ENCODE measurements around the gene DEFB108B.
"Not testable (repeated sequence)": the region's sequence is repeated elsewhere in the genome, so short reads cannot be mapped to it uniquely, and the experiment has no call there.

Gene DEFB108B, protein sequence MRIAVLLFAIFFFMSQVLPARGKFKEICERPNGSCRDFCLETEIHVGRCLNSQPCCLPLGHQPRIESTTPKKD

DNA sequence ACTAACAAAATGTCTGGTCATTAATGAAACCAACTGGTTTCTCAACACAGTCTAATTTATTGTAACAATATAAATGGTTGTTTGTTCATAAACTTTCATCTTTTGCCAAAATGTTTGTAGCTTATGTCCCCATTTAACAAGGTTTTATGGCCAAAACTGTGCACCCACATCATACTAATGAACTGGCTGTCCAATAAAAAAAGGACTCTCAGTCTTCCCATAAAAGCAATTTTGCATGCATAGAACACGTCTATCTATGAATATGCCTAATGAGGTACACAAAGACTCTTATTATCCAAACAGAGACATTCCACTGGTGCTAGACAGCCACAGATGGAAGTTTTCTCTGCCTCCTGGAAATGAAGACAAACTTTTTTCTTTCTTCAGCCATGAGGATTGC lies at the start of gene DEFB108B:
TSS of gene DEFB108B (plus strand) at position 390 of the 400 bp plus-strand sequence. CDS start at position 390, 0 bp downstream.
- not testable (repeated sequence) for DNase-seq (ENCODE audit: low read depth, low spot score)

DNA sequence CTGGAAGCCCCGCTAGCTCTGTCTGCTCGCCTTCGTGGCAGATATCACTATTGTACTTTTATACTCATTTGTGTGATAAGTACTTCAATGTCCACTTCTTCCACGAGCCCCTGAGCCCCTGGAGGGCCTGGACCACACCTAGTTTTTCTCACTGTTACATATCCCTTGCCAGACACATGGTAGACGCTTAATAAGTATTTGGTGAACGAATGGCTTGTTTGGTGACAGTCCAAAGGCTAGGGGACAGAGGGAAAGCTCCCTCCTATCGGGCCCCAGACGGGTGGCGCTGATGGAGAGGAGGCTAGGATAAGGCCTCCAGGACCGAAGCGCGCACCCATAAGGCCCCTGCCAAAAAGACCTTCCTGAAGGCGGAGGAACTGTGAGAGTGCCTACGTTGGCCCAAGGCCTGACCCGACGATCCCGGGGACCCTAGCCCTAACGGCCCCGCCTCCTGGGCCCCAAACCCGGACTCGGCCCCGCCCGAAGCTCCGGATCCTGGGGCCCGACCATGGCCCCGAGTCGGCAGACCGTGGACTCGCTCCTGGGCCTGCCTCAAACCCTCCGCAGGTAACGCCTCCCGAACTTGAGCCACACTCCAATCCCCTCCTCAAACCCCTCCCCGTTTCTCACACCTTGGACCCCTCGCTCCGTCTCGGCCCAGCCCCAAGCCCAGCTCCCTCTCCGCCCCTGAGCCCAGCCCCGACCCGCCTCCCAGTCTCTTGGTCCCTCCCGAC lies 46.7 kb upstream of the DEFB108B start:
- peak; percentile 49 for DNase-seq (ENCODE audit: low read depth, low spot score)

DNA sequence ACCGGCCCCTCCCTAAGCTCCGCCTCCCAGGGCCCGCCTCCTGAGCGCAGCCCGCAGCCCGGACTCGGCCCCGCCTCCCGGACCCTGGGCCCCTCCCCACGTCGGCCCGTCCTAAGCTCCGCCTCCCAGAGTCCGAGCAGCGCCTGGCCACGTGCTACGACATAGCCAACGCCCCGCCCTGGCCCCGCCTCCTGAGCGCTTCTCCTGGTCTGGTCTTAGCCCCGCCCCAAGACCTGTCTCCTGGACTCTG lies 46.2 kb upstream of the DEFB108B start:
- DNase-seq (ENCODE audit: low read depth, low spot score), result not testable (repeated sequence)

DNA sequence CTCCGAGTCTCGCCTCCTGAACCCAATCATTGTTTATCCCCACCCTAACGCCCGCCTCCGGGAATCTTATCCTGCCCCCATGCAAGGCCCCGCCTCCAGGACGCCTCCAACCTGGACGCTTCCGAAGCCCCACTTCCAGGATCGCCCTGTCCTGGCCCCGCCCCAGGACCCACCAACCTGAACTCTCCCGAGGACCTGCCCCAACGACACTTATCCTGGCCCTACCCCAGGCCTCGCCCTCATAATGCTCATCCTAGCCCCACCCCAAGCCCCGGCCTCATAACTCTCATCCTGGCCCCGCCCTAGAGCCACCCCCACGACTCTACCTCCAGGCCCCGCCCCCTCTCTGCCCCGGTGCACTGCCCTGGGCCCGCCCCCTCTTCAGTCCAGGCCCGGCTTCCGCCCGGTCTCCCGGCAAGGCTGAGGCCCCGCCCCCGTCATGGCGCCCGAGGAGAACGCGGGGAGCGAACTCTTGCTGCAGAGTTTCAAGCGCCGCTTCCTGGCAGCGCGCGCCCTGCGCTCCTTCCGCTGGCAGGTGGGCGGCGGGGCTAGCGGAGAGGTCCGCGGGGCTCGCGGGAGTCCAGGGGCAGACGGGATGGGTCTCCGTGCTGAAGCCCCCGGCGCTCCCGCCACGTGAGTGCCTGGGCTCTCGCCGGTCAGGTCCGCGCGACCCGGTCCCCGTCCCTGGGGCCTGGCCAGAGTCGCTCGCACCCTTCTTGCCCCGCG lies 45.7 kb upstream of the DEFB108B start:
- peak; percentile 97 for DNase-seq (ENCODE audit: low read depth, low spot score)

DNA sequence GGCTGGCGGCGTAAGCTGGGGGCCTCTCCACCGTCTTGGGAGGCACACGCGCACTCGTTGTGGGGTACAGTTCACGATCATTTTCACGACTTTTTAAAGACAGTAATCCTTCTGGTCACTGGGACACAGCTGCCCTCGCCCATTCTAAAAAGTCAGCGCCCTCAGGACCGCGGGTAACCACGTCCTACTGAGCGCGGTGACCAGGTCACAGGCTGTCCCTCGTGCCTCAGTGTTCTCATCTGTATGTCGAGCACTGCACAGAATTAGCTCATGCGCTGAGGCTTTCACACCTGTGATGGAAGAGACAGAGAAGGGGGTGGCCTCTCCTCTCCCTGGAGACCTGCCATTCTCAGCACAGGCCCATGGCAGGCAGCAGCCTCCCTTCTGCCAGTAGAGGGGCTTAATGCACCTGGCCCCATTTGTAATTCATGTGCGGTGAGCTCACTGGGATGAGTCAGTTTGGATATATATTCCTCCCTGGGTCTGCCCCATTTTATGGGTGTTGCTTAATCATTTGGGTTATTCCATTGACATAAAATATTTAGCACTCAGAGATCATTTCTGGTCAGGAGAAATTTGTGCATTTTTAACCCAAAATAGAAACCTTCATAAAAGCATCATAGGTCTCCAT lies 45.1 kb upstream of the DEFB108B start:
- DNase-seq (ENCODE audit: low read depth, low spot score), result not testable (repeated sequence)

DNA sequence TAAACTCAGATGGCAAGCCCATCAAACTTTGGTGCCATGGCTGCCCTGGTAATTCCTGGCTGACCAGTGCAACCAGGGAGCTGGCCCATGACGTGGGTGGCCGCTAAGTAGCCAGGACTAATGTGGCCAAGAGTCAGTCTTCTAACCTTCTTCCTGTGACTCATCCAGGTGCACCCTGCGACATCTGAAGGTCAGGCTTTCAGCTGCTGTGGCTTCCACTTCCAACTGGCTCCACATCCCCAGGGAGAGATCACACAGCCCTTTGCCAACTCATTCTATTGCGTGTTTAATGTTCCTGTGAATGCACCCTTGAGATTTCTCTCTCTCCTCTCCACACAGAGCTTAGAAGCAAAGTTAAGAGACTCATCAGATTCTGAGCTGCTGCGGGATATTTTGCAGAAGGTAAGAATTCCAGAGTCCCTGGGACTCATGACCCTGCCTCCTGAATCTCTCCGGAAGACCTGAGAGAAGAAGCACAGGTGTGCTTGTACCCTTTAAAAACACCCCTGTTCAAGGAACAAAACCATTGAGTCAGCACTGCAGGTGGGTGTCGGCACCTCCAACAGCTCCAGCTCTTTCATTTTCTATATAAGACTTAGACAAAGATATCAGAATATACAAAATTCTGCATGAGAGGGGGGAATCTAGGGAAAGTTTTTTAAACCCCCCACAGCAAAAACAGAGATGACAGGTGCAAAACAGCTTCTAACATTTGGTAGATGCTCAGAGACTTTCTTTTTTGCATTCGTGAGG lies 43.4 kb upstream of the DEFB108B start:
- DNase-seq (ENCODE audit: low read depth, low spot score), result not testable (repeated sequence)

DNA sequence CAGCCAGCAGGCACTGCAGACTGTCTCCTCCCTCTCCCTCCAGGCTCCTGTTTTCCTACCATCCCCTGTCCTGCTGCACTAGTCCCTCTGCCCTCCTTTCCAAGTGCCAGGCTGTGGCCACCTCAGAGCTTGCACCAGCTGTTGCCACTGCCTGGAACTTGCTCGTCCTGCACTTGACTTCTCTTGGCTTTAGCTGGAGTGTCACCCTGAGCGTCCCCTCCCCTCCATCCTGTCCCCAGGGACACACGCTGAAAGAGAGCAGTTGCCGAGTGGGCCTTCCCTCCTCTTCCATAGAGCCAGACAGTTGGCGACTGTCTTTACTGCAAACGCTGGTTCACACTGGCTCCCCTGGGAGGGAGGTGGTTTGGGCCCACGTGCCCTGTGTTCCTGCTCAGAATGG lies 41.9 kb upstream of the DEFB108B start:
- DNase-seq (ENCODE audit: low read depth, low spot score), result not testable (repeated sequence)

DNA sequence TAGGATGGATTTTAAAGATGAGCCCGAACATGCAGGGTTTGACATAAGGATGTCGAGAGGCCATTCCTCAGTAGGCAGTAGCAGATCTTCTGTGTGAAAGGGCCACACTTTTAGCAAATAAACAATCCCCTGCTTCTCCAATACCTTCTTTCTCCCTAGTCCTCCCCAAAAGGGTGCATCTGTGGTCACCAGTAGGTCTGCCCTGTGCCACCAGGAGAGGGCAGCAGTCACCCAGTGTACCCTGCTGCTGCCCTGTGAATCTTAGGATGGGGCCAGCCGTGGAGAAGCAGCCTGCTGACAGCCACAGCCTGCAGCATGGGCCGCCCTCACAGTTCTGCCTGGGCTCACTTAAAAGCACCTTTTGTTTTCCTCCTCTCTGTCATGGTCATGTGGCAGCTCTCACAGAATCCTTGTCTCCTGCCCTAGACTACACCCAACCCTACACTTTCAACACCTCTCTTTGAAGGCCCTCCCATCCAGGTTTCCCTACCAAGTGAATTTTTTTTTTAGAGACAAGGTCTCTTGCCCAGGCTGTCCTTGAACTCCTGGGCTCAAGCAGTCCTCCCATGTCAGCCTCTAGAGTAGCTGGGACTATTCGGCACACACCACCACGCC lies 40.3 kb upstream of the DEFB108B start:
- not testable (repeated sequence) for DNase-seq (ENCODE audit: low read depth, low spot score)

DNA sequence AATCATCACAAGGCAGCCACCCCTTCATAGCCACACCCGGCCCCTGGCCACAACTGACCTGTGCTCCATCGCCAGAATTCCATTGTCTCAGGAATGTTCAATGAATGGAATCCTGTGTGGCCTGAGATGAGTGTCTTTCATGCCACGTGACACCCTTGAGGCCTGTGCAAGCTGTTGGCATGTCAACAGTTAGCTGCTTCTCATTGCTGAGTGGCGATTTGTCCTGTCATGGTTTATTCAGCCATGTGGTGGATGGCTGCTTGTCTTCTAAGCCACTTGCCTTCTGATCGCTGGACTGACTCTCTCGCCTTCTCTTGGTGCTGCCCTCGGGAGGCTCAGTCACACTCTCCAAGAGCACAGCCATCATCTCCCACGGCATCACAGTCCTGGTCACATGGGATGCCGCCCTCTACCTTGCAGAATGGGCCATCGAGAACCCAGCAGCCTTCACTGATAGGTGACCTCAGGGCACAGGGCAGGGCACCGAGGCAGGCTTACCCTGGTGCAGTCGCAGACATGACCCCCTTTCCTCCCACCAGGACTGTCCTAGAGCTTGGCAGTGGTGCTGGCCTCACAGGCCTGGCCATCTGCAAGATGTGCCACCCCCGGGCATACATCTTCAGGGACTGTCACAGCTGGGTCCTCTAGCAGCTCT lies 38.5 kb upstream of the DEFB108B start:
- not testable (repeated sequence) for DNase-seq (ENCODE audit: low read depth, low spot score)

DNA sequence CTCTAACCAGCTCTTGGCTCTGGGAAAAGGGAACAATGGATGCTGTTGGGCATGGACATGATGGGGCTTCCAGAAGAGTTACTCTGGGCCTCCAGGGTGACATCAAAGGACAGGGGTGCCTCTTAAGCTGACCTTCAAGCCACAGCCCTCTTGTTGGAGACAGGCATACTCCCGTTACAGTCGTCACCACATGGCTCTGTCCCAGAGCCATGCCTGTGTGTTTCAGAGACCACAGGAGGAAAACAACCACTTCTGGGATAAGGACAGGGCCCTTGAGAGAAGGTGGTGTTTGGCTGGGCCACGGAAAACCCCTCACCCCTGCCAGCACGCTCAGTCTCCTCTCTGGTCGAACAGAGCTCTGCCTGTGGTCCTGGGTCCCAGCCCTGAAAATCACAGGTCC lies 37.8 kb upstream of the DEFB108B start:
- DNase-seq (ENCODE audit: low read depth, low spot score), result not testable (repeated sequence)

DNA sequence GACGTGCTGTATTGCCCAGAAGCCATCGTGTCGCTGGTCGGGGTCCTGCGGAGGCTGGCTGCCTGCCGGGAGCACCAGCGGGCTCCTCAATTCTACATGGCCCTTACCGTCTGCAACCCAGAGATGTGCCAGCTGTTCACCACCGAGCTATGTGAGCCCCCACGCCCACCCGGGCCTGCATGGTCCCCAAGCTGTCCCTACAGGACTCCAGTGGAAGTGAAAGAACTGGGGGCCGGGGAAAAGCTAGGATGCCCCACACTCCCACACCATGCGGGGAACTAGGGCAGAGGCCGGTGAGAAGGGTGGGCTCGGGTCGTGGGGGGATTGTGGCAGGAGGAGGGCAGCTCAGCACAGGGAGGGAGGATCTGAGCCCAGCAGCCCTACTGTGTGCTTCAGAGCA lies 37.0 kb upstream of the DEFB108B start:
- not testable (repeated sequence) for DNase-seq (ENCODE audit: low read depth, low spot score)

DNA sequence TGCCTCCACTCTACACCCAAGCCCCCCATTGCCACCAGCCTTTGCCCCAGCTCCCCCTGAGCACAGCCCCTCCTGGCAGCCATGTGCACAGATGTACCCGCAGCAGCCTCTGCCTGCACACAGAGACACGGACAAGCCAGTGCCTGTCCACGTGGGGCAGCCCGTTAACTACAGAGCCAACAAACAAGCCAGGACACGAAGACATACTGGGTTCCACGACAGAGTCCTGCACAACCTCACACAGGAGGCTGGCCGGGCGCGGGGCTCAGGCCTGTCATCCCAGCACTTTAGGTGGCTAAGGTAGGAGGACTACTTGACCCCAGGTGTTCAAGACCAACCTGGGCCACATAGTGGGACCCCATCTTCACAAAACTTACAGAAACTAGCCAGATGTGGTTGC lies 36.2 kb upstream of the DEFB108B start:
- DNase-seq (ENCODE audit: low read depth, low spot score), result not testable (repeated sequence)

DNA sequence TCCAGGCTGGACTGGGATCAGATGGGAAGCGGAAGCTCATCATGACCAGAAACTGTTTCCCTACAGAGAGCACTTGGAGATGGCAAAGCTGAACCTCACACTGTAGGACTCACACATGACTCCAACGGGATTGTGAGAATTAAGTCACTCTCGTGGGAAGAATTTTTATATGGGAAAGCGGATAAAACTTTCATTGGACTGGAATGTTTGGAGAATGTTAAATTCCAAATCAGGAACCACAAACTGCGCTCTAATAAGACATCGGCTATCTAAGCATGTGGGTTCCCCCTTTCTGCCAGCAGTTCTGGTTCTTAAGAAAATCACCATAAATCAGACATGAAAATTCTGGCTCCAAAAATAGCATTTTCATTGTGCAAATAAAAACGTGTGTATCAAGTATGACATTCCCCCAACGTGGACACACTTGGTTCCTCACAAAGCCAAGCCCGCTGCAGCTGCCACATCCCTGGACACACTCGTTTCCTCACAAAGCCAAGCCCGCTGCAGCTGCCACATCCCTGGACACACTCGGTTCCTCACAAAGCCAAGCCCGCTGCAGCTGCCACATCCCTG lies 33.4 kb upstream of the DEFB108B start:
- DNase-seq (ENCODE audit: low read depth, low spot score), result not testable (repeated sequence)

DNA sequence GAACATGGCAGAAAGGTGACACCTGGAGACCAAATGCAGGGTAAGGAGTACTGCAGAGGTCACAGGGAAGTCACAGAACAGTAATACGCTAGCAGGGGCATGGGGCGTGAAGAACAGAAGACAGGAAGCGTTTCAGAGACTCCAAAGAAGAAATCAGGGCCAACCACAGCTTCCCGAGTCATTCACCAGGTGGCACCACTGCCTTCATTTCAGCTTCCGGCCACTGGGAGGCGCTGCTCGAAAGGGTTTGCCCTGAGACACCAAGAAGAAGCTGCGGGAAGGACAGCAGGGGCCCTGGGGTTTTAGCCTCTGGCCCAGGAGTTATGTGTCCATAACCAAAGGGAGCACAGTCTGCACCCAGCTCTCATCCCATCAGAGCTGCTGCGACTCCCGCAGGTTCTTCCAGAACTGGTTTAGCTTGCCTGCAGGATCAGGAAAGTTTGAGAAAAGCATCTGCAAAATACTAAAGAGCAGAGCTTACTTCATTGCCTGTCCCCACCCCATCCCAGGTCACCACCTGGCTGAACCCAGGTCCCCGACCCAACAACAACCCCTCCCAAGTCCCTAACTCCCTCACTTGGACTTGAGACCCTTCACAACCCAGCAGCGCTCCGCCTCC lies 32.6 kb upstream of the DEFB108B start:
- DNase-seq (ENCODE audit: low read depth, low spot score), result not testable (repeated sequence)

DNA sequence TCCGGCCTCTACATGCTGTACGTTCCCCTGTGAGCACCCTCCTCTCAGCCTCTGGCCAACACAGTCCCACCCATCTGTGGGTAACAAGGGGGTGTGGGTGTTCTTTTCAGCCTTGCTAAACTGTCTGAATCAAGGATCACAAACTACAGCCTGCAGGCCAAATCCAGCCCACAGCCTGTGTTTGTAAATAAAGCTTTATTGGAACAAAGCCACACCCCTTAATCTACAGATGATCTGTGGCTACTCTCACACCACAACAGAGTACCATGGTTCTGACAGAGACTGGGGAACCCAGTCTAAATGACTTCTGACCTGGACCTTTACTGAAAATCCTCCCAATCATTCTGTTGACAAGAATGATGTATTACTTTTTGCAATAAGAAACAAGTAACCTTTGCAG lies 32.0 kb upstream of the DEFB108B start:
- DNase-seq (ENCODE audit: low read depth, low spot score), result not testable (repeated sequence)

DNA sequence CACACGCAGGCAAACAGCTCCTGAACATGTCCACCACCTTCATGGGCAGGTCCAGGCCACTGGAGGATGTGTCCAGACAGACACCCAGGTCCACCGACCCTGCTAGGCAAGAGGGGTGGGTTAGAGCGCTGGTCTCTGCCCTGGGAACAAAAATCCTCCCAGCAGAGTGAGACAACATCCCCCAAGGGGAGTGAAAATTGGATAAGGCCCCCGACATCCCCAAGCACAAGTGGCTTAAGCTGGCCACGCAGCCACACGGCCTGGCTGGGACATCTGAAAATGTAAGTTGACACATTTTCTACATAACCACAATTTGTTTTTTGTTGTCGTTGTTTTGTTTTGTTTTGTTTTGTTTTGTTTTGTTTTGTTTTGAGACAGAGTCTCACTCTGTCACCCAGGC lies 30.1 kb upstream of the DEFB108B start:
- DNase-seq (ENCODE audit: low read depth, low spot score), result not testable (repeated sequence)

DNA sequence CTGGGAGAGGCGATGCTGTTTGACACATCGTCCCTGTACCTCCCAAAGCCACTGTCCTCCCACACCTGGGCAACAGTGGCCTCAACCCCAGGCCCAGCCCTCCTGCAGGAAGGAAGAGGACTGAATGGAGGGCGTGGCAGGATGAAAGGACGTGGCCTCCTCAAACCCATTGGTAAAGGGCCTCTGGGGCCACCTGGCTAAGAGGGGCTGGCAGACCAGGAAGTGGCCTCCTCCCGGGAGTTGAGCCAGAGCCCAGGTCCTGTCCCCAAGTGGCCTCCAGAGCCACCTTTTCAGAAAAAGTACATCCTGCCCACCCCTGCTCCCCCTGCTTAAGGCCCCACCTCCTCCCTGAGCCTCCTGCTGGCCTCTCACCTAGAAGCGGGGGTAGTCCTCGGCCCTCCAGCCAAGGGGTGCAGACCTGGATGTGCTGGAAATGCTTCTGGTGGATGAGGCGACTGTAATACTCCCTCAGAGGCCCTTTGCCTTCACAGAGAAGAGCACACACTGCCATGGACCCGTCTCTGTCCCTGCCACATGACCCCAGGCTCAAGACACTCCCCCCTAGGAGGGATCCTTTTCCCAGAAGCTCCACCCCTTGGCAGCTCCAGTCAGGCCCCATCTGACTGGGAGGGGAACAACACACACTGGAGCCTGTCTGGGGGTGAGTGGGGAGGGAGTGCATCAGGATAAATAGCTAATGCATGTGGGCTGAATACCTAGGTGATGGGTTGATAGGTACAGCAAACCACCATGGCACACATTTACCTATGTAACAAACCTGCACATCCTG lies 28.6 kb upstream of the DEFB108B start:
- DNase-seq (ENCODE audit: low read depth, low spot score), result not testable (repeated sequence)

DNA sequence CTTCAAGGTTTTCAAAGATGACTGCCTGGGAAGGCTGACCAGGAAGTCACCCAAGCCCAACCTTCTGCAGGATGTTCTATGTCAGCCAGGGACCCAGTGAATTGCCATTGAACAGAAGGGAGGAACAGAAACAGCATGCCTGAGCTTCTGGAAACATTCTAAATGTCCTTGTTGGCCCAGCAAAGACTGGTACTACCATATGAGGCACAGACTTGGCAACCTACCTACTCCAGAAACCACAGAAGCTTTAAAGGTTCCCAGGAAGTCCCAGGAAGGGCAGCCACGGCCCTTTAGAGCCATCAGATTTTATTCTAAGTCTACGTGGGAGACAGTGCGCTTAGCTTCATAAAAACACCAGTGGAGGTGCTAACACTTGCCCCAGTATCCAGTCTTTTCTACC lies 20.5 kb upstream of the DEFB108B start:
- DNase-seq (ENCODE audit: low read depth, low spot score), result not testable (repeated sequence)

Measured in brain pericyte (primary cell).